ENCODE measurements around the gene TUBE1.

DNA sequence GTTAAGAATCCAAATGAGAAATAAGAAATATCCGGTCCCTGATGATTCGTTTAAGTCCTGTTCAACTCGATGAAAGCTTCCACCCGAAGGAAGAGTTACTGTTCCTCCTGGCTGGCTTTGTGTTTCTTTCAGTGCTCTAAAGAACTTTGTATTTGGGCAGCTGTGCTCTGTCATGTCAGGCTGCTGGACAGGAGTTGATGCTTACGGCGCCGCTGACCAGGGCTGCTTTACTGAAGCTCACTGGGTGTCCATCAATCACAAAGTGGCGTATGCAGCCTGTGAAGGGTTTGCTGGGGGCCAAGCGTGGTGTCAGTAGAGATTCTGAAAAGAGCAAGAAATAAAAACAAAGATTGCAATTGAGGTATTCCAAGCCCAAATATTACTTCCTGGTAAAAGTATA lies 22.0 kb upstream of the TUBE1 start:
- TF ChIP-seq, protein P1, sequence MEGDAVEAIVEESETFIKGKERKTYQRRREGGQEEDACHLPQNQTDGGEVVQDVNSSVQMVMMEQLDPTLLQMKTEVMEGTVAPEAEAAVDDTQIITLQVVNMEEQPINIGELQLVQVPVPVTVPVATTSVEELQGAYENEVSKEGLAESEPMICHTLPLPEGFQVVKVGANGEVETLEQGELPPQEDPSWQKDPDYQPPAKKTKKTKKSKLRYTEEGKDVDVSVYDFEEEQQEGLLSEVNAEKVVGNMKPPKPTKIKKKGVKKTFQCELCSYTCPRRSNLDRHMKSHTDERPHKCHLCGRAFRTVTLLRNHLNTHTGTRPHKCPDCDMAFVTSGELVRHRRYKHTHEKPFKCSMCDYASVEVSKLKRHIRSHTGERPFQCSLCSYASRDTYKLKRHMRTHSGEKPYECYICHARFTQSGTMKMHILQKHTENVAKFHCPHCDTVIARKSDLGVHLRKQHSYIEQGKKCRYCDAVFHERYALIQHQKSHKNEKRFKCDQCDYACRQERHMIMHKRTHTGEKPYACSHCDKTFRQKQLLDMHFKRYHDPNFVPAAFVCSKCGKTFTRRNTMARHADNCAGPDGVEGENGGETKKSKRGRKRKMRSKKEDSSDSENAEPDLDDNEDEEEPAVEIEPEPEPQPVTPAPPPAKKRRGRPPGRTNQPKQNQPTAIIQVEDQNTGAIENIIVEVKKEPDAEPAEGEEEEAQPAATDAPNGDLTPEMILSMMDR (IDR thresholded peaks at IDR 0.05) = no peak
- TF ChIP-seq POLR2A (IDR thresholded peaks at IDR 0.05) (no peak), POLR2AphosphoS5 (IDR thresholded peaks at IDR 0.05) (no peak), EP300 (IDR thresholded peaks at IDR 0.05) (no peak)
